BJ (cell line): ENCODE data around the gene COL18A1. TPM values are rescaled to one million over a fixed set of nuclear protein-coding genes. Genes with fewer than 3 reads are reported as not detected.

Experiments
- CTCF ChIA-PET: fragments of 350-600 bp; formaldehyde crosslinking; extraction: SDS; loops from one replicate; lab custom pipeline; 2021; ENCODE audit warnings: antibody characterized with exemption, inconsistent platforms; lab: Yijun Ruan, JAX
- POLR2A ChIA-PET: fragments of 300-600 bp; sonication (Branson Sonifier 250); formaldehyde crosslinking; extraction: SDS; loops from one replicate; lab custom pipeline; 2021; ENCODE audit warnings: antibody characterized with exemption; lab: Charles Lee
- DNase-seq: peaks from one replicate; pipeline ENCODE4 v3.0.0-alpha.2; 2011; ENCODE audit warnings: low read depth
- H3K27me3 ChIP-seq: 2 replicates; pipeline ENCODE4 v1.6.0; 2011; ENCODE audit warnings: low read length; ENCODE audit not compliant: control insufficient read depth, insufficient read depth
- H3K36me3 ChIP-seq: 2 replicates; pipeline ENCODE4 v1.5.1; 2011; ENCODE audit warnings: low read length; ENCODE audit not compliant: control insufficient read depth, insufficient read depth
- H3K4me3 ChIP-seq: 2 replicates; pipeline ENCODE4 v1.5.1; 2011; ENCODE audit warnings: low read depth, mild to moderate bottlenecking, control low read depth, low read length
- polyA plus RNA-seq: library from polyadenylated mRNA; depleted of rRNA; stranded (reverse); fragments of >200 nt; gene quantifications from 2 replicates; pipeline ENCODE4 v1.2.3, GENCODE V29; 2011
- TF ChIP-seq, protein P1 (sequence below): IDR thresholded peaks from 2 replicates; pipeline ENCODE4 v1.5.1; 2011; ENCODE audit warnings: low read depth, mild to moderate bottlenecking, control low read depth, inconsistent platforms, low read length, moderate library complexity; ENCODE audit not compliant: insufficient read depth

The COL18A1 gene
- polyA plus RNA-seq, 1 experiment: 99.7 TPM

DNA sequence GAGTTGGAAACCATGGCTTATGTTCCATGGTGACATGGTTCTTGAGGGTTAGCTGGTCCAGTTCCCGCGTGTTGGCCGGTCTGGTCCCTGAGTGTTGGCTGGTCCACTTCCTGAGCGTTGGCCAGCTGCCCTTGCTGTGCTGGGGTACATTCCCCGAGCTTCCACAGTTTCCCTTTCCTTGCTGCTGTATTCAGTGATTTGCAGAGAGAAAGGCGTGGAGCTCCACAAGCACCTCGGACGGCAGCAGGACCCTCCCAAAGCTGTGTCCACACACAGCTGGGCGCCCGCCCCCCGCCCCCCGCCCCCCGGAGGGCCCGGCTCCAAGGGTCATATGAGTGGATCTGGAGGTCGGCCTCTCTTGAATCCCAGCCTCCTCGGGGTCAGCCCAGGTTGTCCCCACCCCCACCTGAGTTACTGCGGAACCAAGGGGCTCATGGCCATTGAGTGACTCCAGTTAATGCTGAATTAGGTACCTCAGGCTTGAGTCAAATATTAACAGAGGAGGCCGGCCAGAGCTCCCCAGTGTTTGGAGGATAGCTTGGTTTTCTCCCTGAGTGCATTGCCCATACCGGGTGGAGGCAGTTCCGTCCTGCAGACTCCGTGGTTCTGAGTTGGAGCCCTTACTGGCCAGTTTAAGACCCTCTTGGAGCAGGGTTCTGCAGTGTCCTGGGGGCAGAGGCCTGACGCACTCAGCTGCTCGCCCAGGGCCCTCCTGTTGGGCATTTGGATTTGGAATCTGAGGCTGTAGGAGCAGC lies 18.4 kb downstream of the COL18A1 start:
- Histone ChIP-seq H3K27me3 (no peaks in the 10 kb centered on the region), H3K36me3 (no peaks in the 10 kb centered on the region; the same call in none of the 2 replicates), H3K4me3 (no peak overlapping the region)
- ChIA-PET CTCF (interaction anchor here (0.6 to 1.1 kb wide), 2 partner anchors 11 to 469 kb away, joined by 3 read pairs; no protein-coding TSS in a partner anchor), POLR2A (no interaction called here)
- TF ChIP-seq, protein P1, sequence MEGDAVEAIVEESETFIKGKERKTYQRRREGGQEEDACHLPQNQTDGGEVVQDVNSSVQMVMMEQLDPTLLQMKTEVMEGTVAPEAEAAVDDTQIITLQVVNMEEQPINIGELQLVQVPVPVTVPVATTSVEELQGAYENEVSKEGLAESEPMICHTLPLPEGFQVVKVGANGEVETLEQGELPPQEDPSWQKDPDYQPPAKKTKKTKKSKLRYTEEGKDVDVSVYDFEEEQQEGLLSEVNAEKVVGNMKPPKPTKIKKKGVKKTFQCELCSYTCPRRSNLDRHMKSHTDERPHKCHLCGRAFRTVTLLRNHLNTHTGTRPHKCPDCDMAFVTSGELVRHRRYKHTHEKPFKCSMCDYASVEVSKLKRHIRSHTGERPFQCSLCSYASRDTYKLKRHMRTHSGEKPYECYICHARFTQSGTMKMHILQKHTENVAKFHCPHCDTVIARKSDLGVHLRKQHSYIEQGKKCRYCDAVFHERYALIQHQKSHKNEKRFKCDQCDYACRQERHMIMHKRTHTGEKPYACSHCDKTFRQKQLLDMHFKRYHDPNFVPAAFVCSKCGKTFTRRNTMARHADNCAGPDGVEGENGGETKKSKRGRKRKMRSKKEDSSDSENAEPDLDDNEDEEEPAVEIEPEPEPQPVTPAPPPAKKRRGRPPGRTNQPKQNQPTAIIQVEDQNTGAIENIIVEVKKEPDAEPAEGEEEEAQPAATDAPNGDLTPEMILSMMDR: no peak
- DNase-seq: no peak

DNA sequence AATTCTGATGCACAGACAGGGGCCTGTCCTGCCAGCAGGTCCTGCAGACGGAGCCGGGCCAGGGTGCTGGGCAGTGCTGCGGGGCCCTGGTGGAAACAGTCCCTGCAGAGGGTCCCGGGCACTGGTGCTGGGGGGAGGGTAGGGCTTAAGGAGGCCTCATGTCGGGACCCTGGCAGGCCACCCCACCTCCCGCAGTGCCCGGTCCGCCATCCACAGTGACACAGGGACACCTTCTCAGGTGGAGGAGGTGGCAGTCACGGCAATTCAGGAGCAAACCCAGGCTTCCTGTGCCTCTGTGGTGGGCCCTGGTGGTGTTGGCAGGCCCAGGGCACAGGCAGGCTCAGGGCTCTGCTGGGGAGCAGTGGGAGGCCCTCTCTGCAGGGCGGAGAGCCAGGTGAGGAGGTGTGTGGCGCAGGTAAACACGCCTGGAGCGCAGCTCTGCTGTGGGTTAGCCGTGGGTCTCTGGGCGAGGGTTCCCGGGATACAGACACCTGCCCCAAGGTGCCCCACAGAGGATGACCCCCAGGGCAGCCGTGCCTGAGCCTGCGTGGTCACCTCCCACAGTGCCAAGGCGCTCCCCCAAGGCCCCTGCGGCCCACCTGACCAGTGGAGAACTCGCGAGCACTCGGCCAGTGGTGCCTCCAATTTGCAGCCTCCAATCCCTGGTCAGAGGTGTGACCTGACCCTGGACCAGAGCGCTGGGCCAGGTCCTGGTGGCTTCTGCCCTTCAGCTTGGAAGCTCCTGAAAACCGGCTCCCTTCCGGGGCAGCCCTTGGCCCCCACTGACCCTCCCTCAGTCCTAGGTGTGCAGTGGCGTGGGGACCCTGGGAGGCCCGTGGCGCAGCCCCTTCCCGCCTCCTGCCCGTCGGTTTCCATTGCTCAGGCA lies 19.2 kb downstream of the COL18A1 start:
- H3K36me3 ChIP-seq: peaks cover under 1% of the 10 kb centered on the region
- POLR2A ChIA-PET: no interaction called here
- no peak for DNase-seq
- TF ChIP-seq, protein P1: no peak
- CTCF ChIA-PET: interaction anchor here (0.6 to 1.0 kb wide), 2 partner anchors 115 to 468 kb away, joined by 3 read pairs; no protein-coding TSS in a partner anchor
- no peaks in the 10 kb centered on the region for H3K27me3 ChIP-seq
- no peak overlapping the region for H3K4me3 ChIP-seq

DNA sequence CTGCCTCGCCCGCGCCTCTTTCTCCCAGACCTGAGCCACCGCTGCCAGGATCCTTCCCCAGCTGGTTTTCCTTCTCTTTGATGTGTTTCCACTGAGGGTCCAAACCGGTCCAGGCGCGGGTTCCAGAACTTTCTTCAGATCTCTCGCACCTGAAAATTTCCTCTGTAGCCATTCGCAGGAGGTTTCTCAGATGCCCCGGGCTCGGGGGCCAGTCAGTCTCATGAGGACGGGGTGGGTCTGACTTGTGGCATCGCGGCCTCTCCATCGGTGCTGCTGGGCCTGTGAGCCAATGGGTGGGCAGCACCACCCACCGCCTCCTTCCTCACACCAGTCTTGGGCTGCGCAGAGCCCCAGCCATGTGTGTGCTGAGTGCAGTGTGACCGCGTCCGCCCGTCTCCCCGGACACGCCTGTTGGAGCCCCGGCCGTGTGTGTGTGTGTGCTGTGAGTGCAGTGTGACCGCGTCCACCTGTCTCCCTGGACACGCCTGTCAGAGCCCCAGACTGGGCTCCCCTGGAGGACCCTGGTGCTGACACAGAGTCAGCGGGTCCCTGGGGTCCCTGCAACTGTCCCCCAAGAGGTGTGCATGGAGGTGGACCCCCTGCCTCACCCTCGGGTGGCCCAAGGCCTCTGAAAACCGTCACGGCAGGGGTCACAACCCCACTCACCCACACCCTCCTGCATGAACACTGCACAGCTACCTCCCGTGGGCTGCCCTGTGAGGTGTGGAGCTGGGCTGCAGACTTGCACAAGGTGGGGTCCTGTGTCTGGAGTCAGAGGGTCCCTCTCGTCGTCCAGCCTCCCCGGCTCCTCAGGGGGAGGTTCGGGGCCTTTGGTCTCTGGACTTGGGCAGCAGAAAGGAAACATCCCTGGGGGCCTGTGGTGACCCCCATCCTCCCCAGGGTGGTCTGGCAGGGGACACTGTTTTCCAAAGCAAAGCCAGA lies 20.2 kb downstream of the COL18A1 start:
- peaks cover 1% of the 10 kb centered on the region for H3K36me3 ChIP-seq
- TF ChIP-seq, protein P1: no peak
- DNase-seq: no peak
- no peaks in the 10 kb centered on the region for H3K27me3 ChIP-seq
- ChIA-PET CTCF (interaction anchor here (1.0 kb wide), 1 partner anchor 116 kb away, joined by 3 read pairs; no protein-coding TSS in a partner anchor), POLR2A (no interaction called here)
- no peak overlapping the region for H3K4me3 ChIP-seq

DNA sequence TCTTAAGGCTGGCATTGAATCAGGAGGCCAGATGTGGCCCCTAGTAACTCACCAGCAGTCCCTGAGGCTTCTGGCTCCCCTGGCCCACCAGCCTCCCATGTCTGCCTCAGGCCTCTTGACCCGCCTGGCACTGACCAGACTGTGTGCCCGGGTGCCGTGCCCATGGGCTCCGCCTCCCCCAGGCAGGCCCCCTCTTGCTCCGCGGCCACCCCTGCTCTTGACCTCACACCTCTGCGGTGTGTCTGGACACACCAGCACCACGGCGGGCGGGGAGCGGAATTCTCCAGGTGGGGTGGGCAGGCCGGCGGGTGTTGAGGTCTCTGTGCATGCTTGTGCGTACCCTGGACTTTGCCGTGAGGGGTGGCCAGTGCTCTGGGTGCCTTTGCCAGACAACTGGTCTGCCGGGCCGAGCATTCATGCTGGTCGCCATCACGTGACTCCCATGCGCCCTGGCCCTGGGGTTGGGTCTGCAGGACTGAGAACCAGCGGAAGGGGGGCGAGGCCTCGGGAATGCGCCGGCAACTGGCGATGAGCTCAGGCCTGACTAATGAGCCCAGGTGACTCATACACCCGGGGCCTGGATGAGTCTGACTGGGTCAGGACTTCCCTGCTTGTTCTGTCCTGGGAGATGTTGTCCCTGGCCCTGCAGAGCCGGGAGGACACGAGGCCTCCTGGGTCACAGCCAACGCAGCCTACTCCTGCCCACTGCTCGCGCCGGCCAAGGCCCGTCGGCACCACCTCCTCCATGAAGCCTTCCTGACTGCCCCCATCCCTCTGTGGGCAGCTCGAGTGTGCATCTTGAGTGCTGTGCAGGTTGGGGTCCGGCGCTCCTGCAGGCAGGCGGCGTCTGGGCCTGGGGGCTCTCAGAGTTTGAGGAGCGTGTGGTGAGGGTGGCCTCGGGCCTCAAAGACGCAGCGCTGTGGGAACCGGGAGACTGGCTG lies 22.6 kb downstream of the COL18A1 start:
- TF ChIP-seq, protein P1: no peak
- no peaks in the 10 kb centered on the region for H3K27me3 ChIP-seq
- DNase-seq: peak; percentile 79
- peaks cover 1% of the 10 kb centered on the region; the same call in 1 of the 2 replicates for H3K36me3 ChIP-seq
- ChIA-PET POLR2A (interaction anchor here (0.6 to 1.0 kb wide), 2 partner anchors 26 to 40 kb away, joined by 3 read pairs; no protein-coding TSS in a partner anchor), CTCF (interaction anchor here (1.0 kb wide), 1 partner anchor 287 kb away, joined by 4 read pairs; no protein-coding TSS in a partner anchor)
- H3K4me3 ChIP-seq: no peak overlapping the region
